ENCODE measurements around the gene GPC3. TPM values are rescaled to one million over a fixed set of nuclear protein-coding genes. Genes with fewer than 3 reads are reported as not detected.

The GPC3 gene
- total and polyA plus RNA-seq, 5 donors = 6.7 to 15.5 (median 7.5) TPM

GRCh38 chrX:133838761-133839676 is 146.4 kb downstream of the GPC3 start:
- intact Hi-C loops (cut with DNase I) = no loop called here
- 65% methylated on average over 5 of the region's 5 CpGs for WGBS
- ATAC-seq (no peak), DNase-seq (no peak)
- Histone ChIP-seq H3K4me1 (ENCODE audit: control insufficient read depth, insufficient read depth, low read length) (no peaks in the 10 kb centered on the region), H3K4me3 (ENCODE audit: low read length) (no peak overlapping the region), H3K27me3 (ENCODE audit: control insufficient read depth, insufficient read depth) (no peaks in the 10 kb centered on the region), H3K9me3 (ENCODE audit: control insufficient read depth, low read length) (no peaks in the 10 kb centered on the region), H3K27ac (ENCODE audit: low read length) (no peak overlapping the region)

- ATAC-seq = no peak
- Histone ChIP-seq H3K27ac (ENCODE audit: low read length) (no peak overlapping the region), H3K9me3 (ENCODE audit: control insufficient read depth, low read length) (no peaks in the 10 kb centered on the region), H3K4me3 (ENCODE audit: low read length) (no peak overlapping the region), H3K4me1 (ENCODE audit: control insufficient read depth, insufficient read depth, low read length) (no peaks in the 10 kb centered on the region), H3K27me3 (ENCODE audit: control insufficient read depth, insufficient read depth) (no peaks in the 10 kb centered on the region)
- 55% methylated on average over 2 of the region's 2 CpGs for WGBS
- DNase-seq = no peak
- intact Hi-C loops (cut with DNase I) = no loop called here
Measured at GRCh38 chrX:133837091-133837490, 148.3 kb downstream of the GPC3 start.

- no peak for ATAC-seq
- H3K9me3 ChIP-seq (ENCODE audit: control insufficient read depth, low read length) = no peaks in the 10 kb centered on the region
- no peak overlapping the region for H3K4me3 ChIP-seq (ENCODE audit: low read length)
- H3K4me1 ChIP-seq (ENCODE audit: control insufficient read depth, insufficient read depth, low read length) = no peaks in the 10 kb centered on the region
- no peaks in the 10 kb centered on the region for H3K27me3 ChIP-seq (ENCODE audit: control insufficient read depth, insufficient read depth)
- 81% methylated on average over 3 of the region's 3 CpGs for WGBS
- intact Hi-C loops (cut with DNase I) = no loop called here
- DNase-seq = no peak
- H3K27ac ChIP-seq (ENCODE audit: low read length) = no peak overlapping the region
Measured at GRCh38 chrX:133836561-133836960, 148.8 kb downstream of the GPC3 start.

- Histone ChIP-seq H3K9me3 (ENCODE audit: control insufficient read depth, low read length) (no peaks in the 10 kb centered on the region), H3K27me3 (ENCODE audit: control insufficient read depth, insufficient read depth) (no peaks in the 10 kb centered on the region), H3K27ac (ENCODE audit: low read length) (no peak overlapping the region), H3K4me1 (ENCODE audit: control insufficient read depth, insufficient read depth, low read length) (no peaks in the 10 kb centered on the region), H3K4me3 (ENCODE audit: low read length) (no peak overlapping the region)
- intact Hi-C loops (cut with DNase I) = no loop called here
- ATAC-seq (no peak), DNase-seq (no peak)
- WGBS = 43% methylated on average over 1 of the region's 1 CpG
Measured at GRCh38 chrX:133834771-133835170, 150.6 kb downstream of the GPC3 start.

- intact Hi-C loops (cut with DNase I) = no loop called here
- H3K4me1 ChIP-seq (ENCODE audit: control insufficient read depth, insufficient read depth, low read length) = no peaks in the 10 kb centered on the region
- no peak overlapping the region for H3K4me3 ChIP-seq (ENCODE audit: low read length)
- H3K27ac ChIP-seq (ENCODE audit: low read length) = no peak overlapping the region
- H3K27me3 ChIP-seq (ENCODE audit: control insufficient read depth, insufficient read depth) = no peaks in the 10 kb centered on the region
- H3K9me3 ChIP-seq (ENCODE audit: control insufficient read depth, low read length) = no peaks in the 10 kb centered on the region
- DNase-seq (no peak), ATAC-seq (no peak)
Measured at GRCh38 chrX:133819546-133819945, 165.8 kb downstream of the GPC3 start.

GRCh38 chrX:133818019-133818418 is 167.4 kb downstream of the GPC3 start:
- Histone ChIP-seq H3K27me3 (ENCODE audit: control insufficient read depth, insufficient read depth) (no peaks in the 10 kb centered on the region), H3K4me3 (ENCODE audit: low read length) (no peak overlapping the region), H3K9me3 (ENCODE audit: control insufficient read depth, low read length) (no peaks in the 10 kb centered on the region), H3K4me1 (ENCODE audit: control insufficient read depth, insufficient read depth, low read length) (no peaks in the 10 kb centered on the region), H3K27ac (ENCODE audit: low read length) (no peak overlapping the region)
- 73% methylated on average over 5 of the region's 5 CpGs for WGBS
- no peak for ATAC-seq
- intact Hi-C loops (cut with DNase I) = no loop called here
- no peak for DNase-seq

GRCh38 chrX:133815496-133815895 is 169.9 kb downstream of the GPC3 start:
- 51% methylated on average over 1 of the region's 1 CpG for WGBS
- Histone ChIP-seq H3K9me3 (ENCODE audit: control insufficient read depth, low read length) (no peaks in the 10 kb centered on the region), H3K4me1 (ENCODE audit: control insufficient read depth, insufficient read depth, low read length) (no peaks in the 10 kb centered on the region), H3K27ac (ENCODE audit: low read length) (no peak overlapping the region), H3K27me3 (ENCODE audit: control insufficient read depth, insufficient read depth) (no peaks in the 10 kb centered on the region), H3K4me3 (ENCODE audit: low read length) (no peak overlapping the region)
- no peak for ATAC-seq
- intact Hi-C loops (cut with DNase I) = no loop called here
- DNase-seq = no peak

GRCh38 chrX:133813971-133814370 is 171.4 kb downstream of the GPC3 start:
- Histone ChIP-seq H3K9me3 (ENCODE audit: control insufficient read depth, low read length) (no peaks in the 10 kb centered on the region), H3K27me3 (ENCODE audit: control insufficient read depth, insufficient read depth) (no peaks in the 10 kb centered on the region), H3K4me1 (ENCODE audit: control insufficient read depth, insufficient read depth, low read length) (no peaks in the 10 kb centered on the region), H3K27ac (ENCODE audit: low read length) (no peak overlapping the region), H3K4me3 (ENCODE audit: low read length) (no peak overlapping the region)
- 55% methylated on average over 6 of the region's 6 CpGs for WGBS
- DNase-seq (no peak), ATAC-seq (no peak)
- intact Hi-C loops (cut with DNase I) = no loop called here

GRCh38 chrX:133812402-133812801 is 173.0 kb downstream of the GPC3 start:
- Histone ChIP-seq H3K4me3 (ENCODE audit: low read length) (no peak overlapping the region), H3K27me3 (ENCODE audit: control insufficient read depth, insufficient read depth) (no peaks in the 10 kb centered on the region), H3K27ac (ENCODE audit: low read length) (no peak overlapping the region), H3K4me1 (ENCODE audit: control insufficient read depth, insufficient read depth, low read length) (no peaks in the 10 kb centered on the region), H3K9me3 (ENCODE audit: control insufficient read depth, low read length) (no peaks in the 10 kb centered on the region)
- 29% methylated on average over 3 of the region's 3 CpGs for WGBS
- no peak for ATAC-seq
- intact Hi-C loops (cut with DNase I) = no loop called here
- DNase-seq = no peak

- no peaks in the 10 kb centered on the region for H3K27me3 ChIP-seq (ENCODE audit: control insufficient read depth, insufficient read depth)
- intact Hi-C loops (cut with DNase I) = no loop called here
- H3K4me1 ChIP-seq (ENCODE audit: control insufficient read depth, insufficient read depth, low read length) = no peaks in the 10 kb centered on the region
- 83% methylated on average over 3 of the region's 3 CpGs for WGBS
- no peak for ATAC-seq
- no peak for DNase-seq
- no peak overlapping the region for H3K4me3 ChIP-seq (ENCODE audit: low read length)
- no peaks in the 10 kb centered on the region for H3K9me3 ChIP-seq (ENCODE audit: control insufficient read depth, low read length)
- no peak overlapping the region for H3K27ac ChIP-seq (ENCODE audit: low read length)
Measured at GRCh38 chrX:133810925-133811324, 174.5 kb downstream of the GPC3 start.

- ATAC-seq (no peak), DNase-seq (no peak)
- H3K4me1 ChIP-seq (ENCODE audit: control insufficient read depth, insufficient read depth, low read length) = no peaks in the 10 kb centered on the region
- H3K4me3 ChIP-seq (ENCODE audit: low read length) = no peak overlapping the region
- no peak overlapping the region for H3K27ac ChIP-seq (ENCODE audit: low read length)
- H3K9me3 ChIP-seq (ENCODE audit: control insufficient read depth, low read length) = no peaks in the 10 kb centered on the region
- intact Hi-C loops (cut with DNase I) = no loop called here
- no peaks in the 10 kb centered on the region for H3K27me3 ChIP-seq (ENCODE audit: control insufficient read depth, insufficient read depth)
- 89% methylated on average over 6 of the region's 6 CpGs for WGBS
Measured at GRCh38 chrX:133804072-133804471, 181.3 kb downstream of the GPC3 start.

- no peak overlapping the region for H3K27ac ChIP-seq (ENCODE audit: low read length)
- H3K27me3 ChIP-seq (ENCODE audit: control insufficient read depth, insufficient read depth) = no peaks in the 10 kb centered on the region
- ATAC-seq (no peak), DNase-seq (no peak)
- H3K4me1 ChIP-seq (ENCODE audit: control insufficient read depth, insufficient read depth, low read length) = no peaks in the 10 kb centered on the region
- no peaks in the 10 kb centered on the region for H3K9me3 ChIP-seq (ENCODE audit: control insufficient read depth, low read length)
- intact Hi-C loops (cut with DNase I) = no loop called here
- no peak overlapping the region for H3K4me3 ChIP-seq (ENCODE audit: low read length)
Measured at GRCh38 chrX:133796282-133796681, 189.1 kb downstream of the GPC3 start.
